ENCODE measurements around the gene SMOC2. TPM values are rescaled to one million over a fixed set of nuclear protein-coding genes. Genes with fewer than 3 reads are reported as not detected.
A peak's percentile ranks its signal among the peaks of the same experiment; 100 is the strongest.

The SMOC2 gene
- total RNA-seq, 1 experiment from 2014 or later = 0.45 TPM

DNA sequence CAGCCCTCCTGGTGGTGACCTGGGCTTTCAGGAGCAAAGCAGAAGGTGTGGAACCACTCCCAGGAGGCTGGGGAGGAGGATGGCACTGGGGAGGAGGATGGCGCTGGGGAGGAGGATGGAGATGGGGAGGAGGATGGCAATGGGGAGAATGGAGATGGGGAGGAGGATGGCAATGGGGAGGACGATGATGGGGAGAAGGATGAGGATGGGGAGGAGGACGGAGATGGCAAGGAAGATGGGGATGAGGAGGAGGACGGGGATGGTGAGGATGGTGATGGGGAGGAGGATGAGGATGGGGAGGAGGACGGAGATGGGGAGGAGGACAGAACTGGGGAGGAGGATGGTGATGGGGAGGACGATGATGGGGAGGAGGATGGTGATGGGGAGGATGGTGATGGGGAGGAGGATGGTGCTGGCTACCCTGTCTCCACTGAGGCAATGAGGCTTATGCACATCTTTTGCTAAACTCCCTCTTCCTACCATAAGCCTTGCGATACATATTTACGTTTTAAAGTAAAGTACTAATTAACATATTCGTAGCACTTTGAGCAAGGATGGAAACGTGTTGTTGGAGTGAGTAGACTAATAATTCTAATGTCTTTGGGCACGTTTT is 7.4 kb downstream of the SMOC2 start:
- DNase-seq = no peak
- no peak overlapping the region for H3K4me3 ChIP-seq (ENCODE audit: insufficient read depth, low read depth, low read length)
- H3K27me3 ChIP-seq (ENCODE audit: control insufficient read depth, insufficient read depth, low read length) = no peaks in the 10 kb centered on the region; the same call in none of the 2 replicates
- H3K36me3 ChIP-seq (replicated peaks; ENCODE audit: control insufficient read depth, insufficient read depth, low read length) = no peaks in the 10 kb centered on the region

DNA sequence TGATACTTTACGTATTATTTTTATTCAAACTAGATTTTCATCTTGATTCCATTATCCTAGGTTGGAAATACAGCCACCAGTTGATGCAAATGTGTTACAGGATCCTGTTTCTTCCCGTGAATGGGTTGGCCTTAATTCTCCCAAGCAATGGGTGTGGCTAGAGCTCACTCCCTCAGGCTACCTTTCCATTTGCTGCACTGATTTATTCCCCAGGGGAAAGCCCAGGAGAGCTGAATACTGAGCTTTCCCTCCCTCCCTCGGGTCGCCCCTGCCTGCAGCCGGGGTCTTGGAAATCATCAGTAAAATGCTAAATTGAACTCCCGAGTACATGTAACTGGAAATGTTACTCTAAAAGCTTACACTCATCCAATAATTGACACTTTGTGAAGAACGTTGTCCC is 9.9 kb downstream of the SMOC2 start:
- Histone ChIP-seq H3K36me3 (replicated peaks; ENCODE audit: control insufficient read depth, insufficient read depth, low read length) (no peaks in the 10 kb centered on the region), H3K27me3 (ENCODE audit: control insufficient read depth, insufficient read depth, low read length) (no peaks in the 10 kb centered on the region), H3K4me3 (ENCODE audit: insufficient read depth, low read depth, low read length) (no peak overlapping the region)
- DNase-seq = no peak

- Histone ChIP-seq H3K4me3 (ENCODE audit: insufficient read depth, low read depth, low read length) (no peak overlapping the region), H3K27me3 (ENCODE audit: control insufficient read depth, insufficient read depth, low read length) (no peaks in the 10 kb centered on the region), H3K36me3 (replicated peaks; ENCODE audit: control insufficient read depth, insufficient read depth, low read length) (no peaks in the 10 kb centered on the region)
- peak; percentile 80 for DNase-seq
These were observed 11.0 kb downstream of the SMOC2 start for GRCh38 chr6:168451805-168452517.

DNA sequence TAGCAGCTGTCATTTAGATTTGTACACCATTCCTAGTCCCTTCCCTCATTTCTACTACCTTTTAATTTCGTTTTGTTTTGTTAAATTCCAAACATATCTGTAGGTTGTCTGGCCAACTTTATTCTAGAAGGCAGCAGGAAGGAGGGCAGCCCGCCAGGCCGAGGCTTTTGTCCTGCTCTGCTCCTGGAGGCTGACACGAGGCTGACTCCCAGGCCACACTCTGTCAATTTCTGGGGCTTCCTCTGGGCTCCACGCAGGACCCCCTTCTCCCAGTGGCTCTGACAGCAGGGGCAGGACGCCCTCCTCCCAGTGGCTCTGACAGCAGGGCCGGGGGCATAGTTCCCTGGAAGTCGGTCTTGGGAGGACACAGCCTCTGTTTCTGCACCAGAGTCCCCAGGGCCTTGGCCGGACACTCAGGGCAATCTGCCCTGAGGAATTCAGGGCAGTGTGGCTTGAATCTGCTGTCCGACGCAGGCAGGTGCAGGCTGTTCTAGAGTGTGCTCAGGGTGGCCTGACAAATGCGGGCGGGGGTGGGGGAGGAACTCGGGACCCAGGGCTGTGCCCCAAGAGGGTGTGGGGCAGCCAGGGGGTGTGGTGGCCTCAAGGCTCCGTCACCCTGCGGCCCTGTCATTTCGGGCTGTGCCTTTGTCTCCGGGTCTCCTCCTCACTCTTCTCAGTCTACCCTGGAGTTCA is 11.8 kb downstream of the SMOC2 start:
- Histone ChIP-seq H3K36me3 (replicated peaks; ENCODE audit: control insufficient read depth, insufficient read depth, low read length) (no peaks in the 10 kb centered on the region), H3K27me3 (ENCODE audit: control insufficient read depth, insufficient read depth, low read length) (no peaks in the 10 kb centered on the region), H3K4me3 (ENCODE audit: insufficient read depth, low read depth, low read length) (no peak overlapping the region)
- no peak for DNase-seq

DNA sequence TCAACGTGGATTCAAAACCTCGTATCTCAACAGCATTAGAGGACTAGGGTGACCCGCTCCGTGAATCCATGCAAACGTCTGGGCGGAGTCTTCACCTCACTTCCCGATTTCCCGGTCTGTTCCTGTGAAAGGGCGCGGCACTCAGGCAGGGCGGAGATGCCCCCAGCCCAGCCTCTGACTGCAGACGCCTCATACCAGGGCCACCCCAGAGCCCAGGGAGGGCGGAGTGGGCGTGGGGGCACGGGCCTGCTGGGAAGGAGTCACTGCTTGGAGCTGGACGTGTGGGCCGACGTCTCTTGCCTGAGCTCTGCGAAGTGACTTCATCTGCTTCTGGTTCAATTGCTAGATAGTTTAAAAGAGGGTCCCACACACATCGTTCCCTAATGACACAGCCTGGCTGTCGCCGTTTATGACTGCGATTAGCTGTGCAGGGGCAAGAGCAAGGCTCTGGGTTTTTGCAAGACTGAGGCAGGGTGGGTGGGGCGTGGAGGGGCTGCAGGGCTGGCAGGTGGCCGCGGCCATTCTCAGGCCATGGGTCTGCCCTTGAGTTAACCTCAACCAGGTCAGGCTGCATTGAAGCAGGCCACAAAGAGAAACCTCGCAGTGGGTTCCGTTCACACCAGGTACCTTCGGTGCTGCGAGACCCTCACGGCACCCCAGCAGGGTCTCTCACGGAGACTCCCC is 15.0 kb downstream of the SMOC2 start:
- no peak for DNase-seq
- H3K4me3 ChIP-seq (ENCODE audit: insufficient read depth, low read depth, low read length) = no peak overlapping the region
- H3K36me3 ChIP-seq (replicated peaks; ENCODE audit: control insufficient read depth, insufficient read depth, low read length) = no peaks in the 10 kb centered on the region
- no peaks in the 10 kb centered on the region for H3K27me3 ChIP-seq (ENCODE audit: control insufficient read depth, insufficient read depth, low read length)

- no peak overlapping the region for H3K4me3 ChIP-seq (ENCODE audit: insufficient read depth, low read depth, low read length)
- H3K27me3 ChIP-seq (ENCODE audit: control insufficient read depth, insufficient read depth, low read length) = no peaks in the 10 kb centered on the region
- no peak for DNase-seq
- H3K36me3 ChIP-seq (replicated peaks; ENCODE audit: control insufficient read depth, insufficient read depth, low read length) = no peaks in the 10 kb centered on the region
These were observed 16.1 kb downstream of the SMOC2 start for GRCh38 chr6:168456907-168457652.

DNA sequence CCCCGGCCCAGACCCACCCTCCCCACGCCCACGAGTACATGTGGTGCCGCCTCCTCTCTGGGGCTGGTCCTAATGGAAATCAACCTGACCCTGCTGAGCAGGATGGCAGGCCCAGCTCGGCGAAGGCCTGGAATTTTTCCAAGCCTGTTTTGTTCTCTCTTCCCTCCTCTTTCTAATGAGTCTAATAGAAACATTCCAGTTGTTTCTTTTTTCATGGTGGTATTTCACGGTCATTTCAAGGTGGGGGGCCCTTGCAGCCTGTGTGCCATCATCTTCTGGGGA is 16.6 kb downstream of the SMOC2 start:
- H3K27me3 ChIP-seq (ENCODE audit: control insufficient read depth, insufficient read depth, low read length) = no peaks in the 10 kb centered on the region
- no peaks in the 10 kb centered on the region for H3K36me3 ChIP-seq (replicated peaks; ENCODE audit: control insufficient read depth, insufficient read depth, low read length)
- no peak for DNase-seq
- no peak overlapping the region for H3K4me3 ChIP-seq (ENCODE audit: insufficient read depth, low read depth, low read length)

DNA sequence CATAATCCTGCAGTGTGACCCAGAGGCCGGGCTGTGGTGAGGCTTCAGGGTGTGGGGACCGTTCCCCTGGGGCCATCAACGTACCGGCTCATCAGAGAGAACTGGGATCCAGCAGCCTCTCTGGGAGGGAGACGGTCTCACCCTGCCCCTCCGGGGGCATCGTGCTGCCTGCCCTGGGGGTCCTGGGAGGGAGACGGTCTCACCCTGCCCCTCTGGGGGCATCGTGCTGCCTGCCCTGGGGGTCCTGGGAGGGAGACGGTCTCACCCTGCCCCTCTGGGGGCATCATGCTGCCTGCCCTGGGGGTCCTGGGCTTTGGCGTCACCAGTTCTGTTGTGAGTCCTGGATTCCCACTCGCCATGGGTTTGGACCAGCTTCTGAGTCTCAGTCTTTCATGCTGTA is 17.1 kb downstream of the SMOC2 start:
- H3K36me3 ChIP-seq (replicated peaks; ENCODE audit: control insufficient read depth, insufficient read depth, low read length) = no peaks in the 10 kb centered on the region

GRCh38 chr6:168459572-168459971 is 18.6 kb downstream of the SMOC2 start:
- Histone ChIP-seq H3K36me3 (replicated peaks; ENCODE audit: control insufficient read depth, insufficient read depth, low read length) (no peaks in the 10 kb centered on the region), H3K4me3 (ENCODE audit: insufficient read depth, low read depth, low read length) (no peak overlapping the region), H3K27me3 (ENCODE audit: control insufficient read depth, insufficient read depth, low read length) (no peaks in the 10 kb centered on the region)
- no peak for DNase-seq

More for the DNA sequence above, 17.1 kb downstream of the SMOC2 start:
- no peak overlapping the region for H3K4me3 ChIP-seq (ENCODE audit: insufficient read depth, low read depth, low read length)
- DNase-seq = no peak
- H3K27me3 ChIP-seq (ENCODE audit: control insufficient read depth, insufficient read depth, low read length) = no peaks in the 10 kb centered on the region

DNA sequence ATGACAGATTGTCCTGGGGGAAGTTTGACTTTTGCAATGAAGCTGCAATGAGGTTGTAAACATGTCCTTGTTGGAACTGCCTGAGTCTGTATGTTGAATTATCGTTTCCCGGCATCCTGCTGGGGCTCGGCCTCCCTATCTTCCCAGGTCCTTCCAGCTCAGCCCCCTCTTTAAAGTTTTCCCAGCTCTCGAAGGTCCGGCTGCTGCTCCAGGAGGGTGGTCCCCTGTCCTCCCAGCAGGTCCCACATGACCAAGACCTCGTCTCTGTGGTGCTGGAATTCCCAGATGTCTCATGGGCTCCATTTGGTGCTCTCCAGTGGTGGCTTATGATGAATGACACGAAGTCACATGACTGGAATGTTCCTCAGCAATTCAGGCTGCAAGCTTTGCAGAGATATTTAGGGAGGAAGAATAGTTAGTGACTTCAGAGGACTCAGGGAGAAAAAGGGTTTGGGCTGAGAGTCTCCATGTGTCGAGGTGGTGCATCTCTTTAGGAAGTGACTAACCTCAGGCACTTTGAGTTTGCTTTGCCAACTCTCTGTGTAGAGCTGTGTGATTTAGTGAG is 21.4 kb downstream of the SMOC2 start:
- Histone ChIP-seq H3K27me3 (ENCODE audit: control insufficient read depth, insufficient read depth, low read length) (no peaks in the 10 kb centered on the region), H3K4me3 (ENCODE audit: insufficient read depth, low read depth, low read length) (no peak overlapping the region), H3K36me3 (replicated peaks; ENCODE audit: control insufficient read depth, insufficient read depth, low read length) (no peaks in the 10 kb centered on the region)
- DNase-seq = no peak

- Histone ChIP-seq H3K36me3 (replicated peaks; ENCODE audit: control insufficient read depth, insufficient read depth, low read length) (no peaks in the 10 kb centered on the region), H3K27me3 (ENCODE audit: control insufficient read depth, insufficient read depth, low read length) (no peaks in the 10 kb centered on the region)
These were observed 23.6 kb downstream of the SMOC2 start for GRCh38 chr6:168464546-168464945.

DNA sequence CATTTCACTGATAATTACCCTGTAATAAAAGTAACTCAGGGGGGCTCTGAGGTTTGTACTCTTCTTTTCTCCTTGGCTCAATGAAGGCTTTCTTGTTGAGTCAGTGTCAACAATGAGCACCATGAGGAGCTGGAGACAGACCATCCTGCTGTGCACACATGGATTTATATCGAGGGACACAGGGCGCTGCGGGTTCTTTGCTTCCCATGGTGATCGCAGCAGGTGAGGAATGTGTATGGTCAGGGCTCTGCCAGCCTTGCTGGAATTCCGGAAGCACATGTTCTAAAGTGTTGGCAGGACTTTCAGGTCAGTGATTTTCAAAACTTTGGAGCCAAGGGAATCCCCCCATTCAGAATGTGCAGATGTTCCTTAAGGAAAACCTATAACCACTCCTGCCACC is 27.1 kb downstream of the SMOC2 start:
- no peaks in the 10 kb centered on the region for H3K36me3 ChIP-seq (replicated peaks; ENCODE audit: control insufficient read depth, insufficient read depth, low read length)
- H3K4me3 ChIP-seq (ENCODE audit: insufficient read depth, low read depth, low read length) = no peak overlapping the region
- DNase-seq = no peak
- H3K27me3 ChIP-seq (ENCODE audit: control insufficient read depth, insufficient read depth, low read length) = no peaks in the 10 kb centered on the region

More at GRCh38 chr6:168464546-168464945, 23.6 kb downstream of the SMOC2 start:
- no peak overlapping the region for H3K4me3 ChIP-seq (ENCODE audit: insufficient read depth, low read depth, low read length)
- no peak for DNase-seq

- DNase-seq = no peak
- H3K36me3 ChIP-seq (replicated peaks; ENCODE audit: control insufficient read depth, insufficient read depth, low read length) = no peaks in the 10 kb centered on the region
- no peak overlapping the region for H3K4me3 ChIP-seq (ENCODE audit: insufficient read depth, low read depth, low read length)
- H3K27me3 ChIP-seq (ENCODE audit: control insufficient read depth, insufficient read depth, low read length) = no peaks in the 10 kb centered on the region
These were observed 28.5 kb downstream of the SMOC2 start for GRCh38 chr6:168469521-168469920.

- Histone ChIP-seq H3K27me3 (ENCODE audit: control insufficient read depth, insufficient read depth, low read length) (no peaks in the 10 kb centered on the region), H3K36me3 (replicated peaks; ENCODE audit: control insufficient read depth, insufficient read depth, low read length) (no peaks in the 10 kb centered on the region), H3K4me3 (ENCODE audit: insufficient read depth, low read depth, low read length) (no peak overlapping the region)
- DNase-seq = no peak
These were observed 28.9 kb downstream of the SMOC2 start for GRCh38 chr6:168469926-168470325.

Measured in H7 (cell line).